Prostate gland (tissue), 2 donors: ENCODE results near the gene TMEM79.

Experiments used
- CTCF ChIP-seq, 4 experiments: fragments of 200-600 bp in 2 of 4; fragments of 450-650 bp in 2 of 4; sonication (generic) in 2 of 4; IDR thresholded peaks; 1 replicate in 3 of 4; 2 replicates in 1 of 4; pipeline ENCODE4 v1.5.1; 2016 to 2019; ENCODE audit warnings: antibody characterized with exemption in 4 of 4, mild to moderate bottlenecking in 2 of 4, moderate library complexity in 2 of 4
- POLR2A ChIP-seq: fragments of 450-650 bp; IDR thresholded peaks from one replicate; pipeline ENCODE4 v1.6.1; 2016; ENCODE audit warnings: antibody characterized with exemption, mild to moderate bottlenecking
- POLR2AphosphoS5 ChIP-seq: sonication (generic); formaldehyde crosslinking; IDR thresholded peaks from one replicate; pipeline ENCODE4 v1.6.1; 2017; ENCODE audit warnings: antibody characterized with exemption

GRCh38 chr1:156279837-156280236 is 4.3 kb upstream of the TMEM79 start:
- no peak for TF ChIP-seq POLR2A
- no peak for TF ChIP-seq CTCF (IDR thresholded peaks at IDR 0.05)
- no peak for TF ChIP-seq POLR2AphosphoS5
